ENCODE results near the gene PRM1. TPM values are rescaled to one million over a fixed set of nuclear protein-coding genes. Genes with fewer than 3 reads are reported as not detected.

PRM1 gene
- total RNA-seq, 4 donors from 2014 or later, result not detected

GRCh38 chr16:11276143-11276895 lies 4.8 kb downstream of the PRM1 start, which contains the start of gene PRM2:
PRM2 (minus strand) TSS chr16:11276480; CDS start chr16:11276370, 110 bp downstream.
- Histone ChIP-seq H3K9me3 (no peaks in the 10 kb centered on the region), H3K4me1 (peaks cover 8% of the 10 kb centered on the region), H3K36me3 (no peaks in the 10 kb centered on the region), H3K27me3 (no peaks in the 10 kb centered on the region), H3K27ac (no peak within 1 kb of the TSS), H3K4me3 (no peak within 1 kb of the TSS)
- whole genome bisulfite sequencing, result 85% methylated on average over 4 of the region's 26 CpGs
- TF ChIP-seq CTCF (IDR thresholded peaks at IDR 0.05) (no peak), POLR2A (IDR thresholded peaks at IDR 0.05) (no peak), EP300 (IDR thresholded peaks at IDR 0.05) (no peak), POLR2AphosphoS5 (IDR thresholded peaks at IDR 0.05) (no peak)
- no peak for DNase-seq (ENCODE audit: low spot score in 2 of 2)

GRCh38 chr16:11274964-11275363 lies 6.2 kb downstream of the PRM1 start:
- WGBS, result 92% methylated on average over 7 of the region's 7 CpGs
- DNase-seq (ENCODE audit: low spot score in 2 of 2), result no peak
- TF ChIP-seq EP300 (IDR thresholded peaks at IDR 0.05) (no peak), POLR2AphosphoS5 (IDR thresholded peaks at IDR 0.05) (no peak), POLR2A (IDR thresholded peaks at IDR 0.05) (no peak)
- Histone ChIP-seq H3K27me3 (no peaks in the 10 kb centered on the region), H3K36me3 (no peaks in the 10 kb centered on the region), H3K4me1 (peaks cover 8% of the 10 kb centered on the region), H3K27ac (no peak overlapping the region), H3K4me3 (no peak overlapping the region), H3K9me3 (no peaks in the 10 kb centered on the region)

- TF ChIP-seq POLR2A (IDR thresholded peaks at IDR 0.05), result no peak
- no peak for TF ChIP-seq EP300 (IDR thresholded peaks at IDR 0.05)
- TF ChIP-seq POLR2AphosphoS5 (IDR thresholded peaks at IDR 0.05), result no peak
- TF ChIP-seq CTCF (IDR thresholded peaks at IDR 0.05), result no peak
- WGBS, result 58% methylated on average over 3 of the region's 3 CpGs
- no peak overlapping the region for H3K4me3 ChIP-seq
These were observed 7.3 kb downstream of the PRM1 start for GRCh38 chr16:11273721-11274324.

GRCh38 chr16:11272921-11273720 lies 8.0 kb downstream of the PRM1 start, which contains the start of gene PRM3:
PRM3 (minus strand) TSS chr16:11273629; CDS start chr16:11273595, 34 bp downstream.
- Histone ChIP-seq H3K27ac (no peak within 1 kb of the TSS), H3K27me3 (no peaks in the 10 kb centered on the region), H3K4me1 (peaks cover 8% of the 10 kb centered on the region), H3K4me3 (no peak within 1 kb of the TSS), H3K36me3 (no peaks in the 10 kb centered on the region), H3K9me3 (no peaks in the 10 kb centered on the region)
- TF ChIP-seq EP300 (IDR thresholded peaks at IDR 0.05) (no peak), POLR2AphosphoS5 (IDR thresholded peaks at IDR 0.05) (no peak), POLR2A (IDR thresholded peaks at IDR 0.05) (no peak), CTCF (IDR thresholded peaks at IDR 0.05) (no peak)
- WGBS, result 79% methylated on average over 20 of the region's 30 CpGs
- DNase-seq (ENCODE audit: low spot score in 2 of 2), result no peak

More at GRCh38 chr16:11273721-11274324, 7.3 kb downstream of the PRM1 start:
- DNase-seq (ENCODE audit: low spot score in 2 of 2), result no peak
- Histone ChIP-seq H3K27ac (no peak overlapping the region), H3K4me1 (peaks cover 8% of the 10 kb centered on the region), H3K27me3 (no peaks in the 10 kb centered on the region), H3K9me3 (no peaks in the 10 kb centered on the region), H3K36me3 (no peaks in the 10 kb centered on the region)

- TF ChIP-seq POLR2AphosphoS5 (IDR thresholded peaks at IDR 0.05) (no peak), EP300 (IDR thresholded peaks at IDR 0.05) (no peak), POLR2A (IDR thresholded peaks at IDR 0.05) (no peak), CTCF (IDR thresholded peaks at IDR 0.05) (no peak)
- DNase-seq (ENCODE audit: low spot score in 2 of 2), result no peak
- no peak overlapping the region for H3K4me3 ChIP-seq
- WGBS, result 60% methylated on average over 2 of the region's 6 CpGs
- no peaks in the 10 kb centered on the region for H3K36me3 ChIP-seq
- H3K9me3 ChIP-seq, result no peaks in the 10 kb centered on the region
- H3K27me3 ChIP-seq, result no peaks in the 10 kb centered on the region
- H3K27ac ChIP-seq, result no peak overlapping the region
- H3K4me1 ChIP-seq, result peaks cover 8% of the 10 kb centered on the region
These were observed 8.6 kb downstream of the PRM1 start for GRCh38 chr16:11272484-11272883.

All from suprapubic skin (tissue), 4 donors.